Measurements from ENCODE around the gene GIPR.
"Not testable (repeated sequence)": the region's sequence is repeated elsewhere in the genome, so short reads cannot be mapped to it uniquely, and the experiment has no call there.

The GIPR gene

GRCh38 chr19:45667620-45668341 is at the start of gene GIPR:
TSS of gene GIPR (plus strand) at chr19:45668221. CDS start at chr19:45669521, 1,300 bp downstream.
- in situ Hi-C loops (cut with MboI; ENCODE audit: low sequenced_read_pairs) = no loop called here

GRCh38 chr19:45621389-45621788 is 46.6 kb upstream of the GIPR start:
- in situ Hi-C loops (cut with MboI; ENCODE audit: low sequenced_read_pairs) = no loop called here

- in situ Hi-C loops (cut with MboI; ENCODE audit: low sequenced_read_pairs) = no loop called here
Measured at GRCh38 chr19:45621976-45622503, 46.0 kb upstream of the GIPR start.

GRCh38 chr19:45623984-45624383 is 44.0 kb upstream of the GIPR start:
- in situ Hi-C loops (cut with MboI; ENCODE audit: low sequenced_read_pairs) = no loop called here

GRCh38 chr19:45628219-45628618 is 39.8 kb upstream of the GIPR start:
- in situ Hi-C loops (cut with MboI; ENCODE audit: low sequenced_read_pairs) = not testable (repeated sequence)

- in situ Hi-C loops (cut with MboI; ENCODE audit: low sequenced_read_pairs) = no loop called here
Measured at GRCh38 chr19:45629704-45630103, 38.3 kb upstream of the GIPR start.

- in situ Hi-C loops (cut with MboI; ENCODE audit: low sequenced_read_pairs) = no loop called here
Measured at GRCh38 chr19:45630463-45630862, 37.6 kb upstream of the GIPR start.

- in situ Hi-C loops (cut with MboI; ENCODE audit: low sequenced_read_pairs) = no loop called here
Measured at GRCh38 chr19:45632468-45633196, 35.4 kb upstream of the GIPR start.

- in situ Hi-C loops (cut with MboI; ENCODE audit: low sequenced_read_pairs) = no loop called here
Measured at GRCh38 chr19:45636275-45636674, 31.7 kb upstream of the GIPR start.

GRCh38 chr19:45636902-45637301 is 31.1 kb upstream of the GIPR start:
- in situ Hi-C loops (cut with MboI; ENCODE audit: low sequenced_read_pairs) = no loop called here

GRCh38 chr19:45637890-45638667 is 29.9 kb upstream of the GIPR start:
- in situ Hi-C loops (cut with MboI; ENCODE audit: low sequenced_read_pairs) = no loop called here

GRCh38 chr19:45638930-45639729 is 28.9 kb upstream of the GIPR start, which contains the start of gene EML2:
TSS of gene EML2 (minus strand) at chr19:45639397. CDS start at chr19:45639376, 21 bp downstream.
- in situ Hi-C loops (cut with MboI; ENCODE audit: low sequenced_read_pairs) = no loop called here

- in situ Hi-C loops (cut with MboI; ENCODE audit: low sequenced_read_pairs) = no loop called here
Measured at GRCh38 chr19:45640849-45641273, 27.2 kb upstream of the GIPR start.

- in situ Hi-C loops (cut with MboI; ENCODE audit: low sequenced_read_pairs) = no loop called here
Measured at GRCh38 chr19:45641274-45642105, 26.5 kb upstream of the GIPR start.

GRCh38 chr19:45643024-45643926 is 24.7 kb upstream of the GIPR start:
- in situ Hi-C loops (cut with MboI; ENCODE audit: low sequenced_read_pairs) = no loop called here

GRCh38 chr19:45643927-45644771 is 23.9 kb upstream of the GIPR start:
- in situ Hi-C loops (cut with MboI; ENCODE audit: low sequenced_read_pairs) = no loop called here

- in situ Hi-C loops (cut with MboI; ENCODE audit: low sequenced_read_pairs) = no loop called here
Measured at GRCh38 chr19:45645068-45645630, 22.9 kb upstream of the GIPR start.

Data from HL-60/S4 treated with retinoic acid at 250 ng/mL for 4 days and 3 days (cell line).